AG04450 (cell line): ENCODE results near the gene DNAI1. TPM values are rescaled to one million over a fixed set of nuclear protein-coding genes. Genes with fewer than 3 reads are reported as not detected.

Experiments
- CTCF ChIA-PET: fragments of 300-600, 350-600 bp; formaldehyde crosslinking; extraction: SDS; loops from one replicate; lab custom pipeline; 2022; ENCODE audit warnings: antibody characterized with exemption, inconsistent platforms; lab: Charles Lee
- POLR2A ChIA-PET: fragments of 350-600 bp; formaldehyde crosslinking; extraction: SDS; loops from one replicate; lab custom pipeline; 2021; ENCODE audit warnings: antibody characterized with exemption, inconsistent platforms; lab: Yijun Ruan, JAX
- DNase-seq: peaks from one replicate; pipeline ENCODE4 v3.0.0-alpha.2; 2011; ENCODE audit warnings: low read depth, low spot score
- H3K27ac ChIP-seq: one replicate; pipeline ENCODE4 v1.5.1; 2012; ENCODE audit warnings: low read depth, low read length, control low read depth
- H3K27me3 ChIP-seq: one replicate; pipeline ENCODE4 v1.6.0; 2012; ENCODE audit warnings: low read length; ENCODE audit not compliant: control insufficient read depth, insufficient read depth
- H3K4me3 ChIP-seq: 2 replicates; pipeline ENCODE4 v1.5.1; 2011; ENCODE audit warnings: mild to moderate bottlenecking, low read depth, low read length, control low read depth
- H3K9me3 ChIP-seq: 2 replicates; pipeline ENCODE4 v1.5.1; 2012; ENCODE audit warnings: low read length; ENCODE audit not compliant: control insufficient read depth, insufficient read depth
- polyA plus RNA-seq: library from polyadenylated mRNA; depleted of rRNA; stranded (reverse); fragments of >200 nt; gene quantifications from 2 replicates; pipeline ENCODE4 v1.2.3, GENCODE V29; 2011
- TF ChIP-seq, protein P1 (sequence below): IDR thresholded peaks from 2 replicates; pipeline ENCODE4 v1.5.1; 2011; ENCODE audit warnings: low read depth, low read length, control low read depth, inconsistent platforms

DNAI1 gene
- polyA plus RNA-seq, 1 experiment, result not detected

DNA sequence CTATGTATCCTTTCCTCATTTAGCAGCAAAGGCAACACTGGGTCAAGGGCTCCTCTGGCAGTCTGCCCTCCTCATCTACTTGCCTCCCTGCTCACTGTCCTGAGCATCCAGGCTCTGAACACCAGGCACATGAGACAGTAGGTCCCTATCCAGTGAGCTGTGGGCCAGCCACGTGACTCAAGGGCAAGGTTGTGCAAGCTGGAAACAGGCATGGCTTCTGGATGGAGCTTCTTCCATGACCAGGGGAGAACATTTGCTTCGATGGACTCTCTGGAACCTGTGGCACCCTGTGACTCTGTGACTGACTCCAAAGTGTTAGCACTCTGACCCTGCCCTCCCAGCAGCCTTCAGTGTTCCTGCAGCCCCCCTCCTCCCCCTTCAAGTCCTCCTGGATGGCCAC is 33.0 kb downstream of the DNAI1 start:
- DNase-seq, result no peak
- H3K9me3 ChIP-seq, result no peaks in the 10 kb centered on the region
- CTCF ChIA-PET, result no interaction called here
- peaks cover 22% of the 10 kb centered on the region for H3K27me3 ChIP-seq
- TF ChIP-seq, protein P1, sequence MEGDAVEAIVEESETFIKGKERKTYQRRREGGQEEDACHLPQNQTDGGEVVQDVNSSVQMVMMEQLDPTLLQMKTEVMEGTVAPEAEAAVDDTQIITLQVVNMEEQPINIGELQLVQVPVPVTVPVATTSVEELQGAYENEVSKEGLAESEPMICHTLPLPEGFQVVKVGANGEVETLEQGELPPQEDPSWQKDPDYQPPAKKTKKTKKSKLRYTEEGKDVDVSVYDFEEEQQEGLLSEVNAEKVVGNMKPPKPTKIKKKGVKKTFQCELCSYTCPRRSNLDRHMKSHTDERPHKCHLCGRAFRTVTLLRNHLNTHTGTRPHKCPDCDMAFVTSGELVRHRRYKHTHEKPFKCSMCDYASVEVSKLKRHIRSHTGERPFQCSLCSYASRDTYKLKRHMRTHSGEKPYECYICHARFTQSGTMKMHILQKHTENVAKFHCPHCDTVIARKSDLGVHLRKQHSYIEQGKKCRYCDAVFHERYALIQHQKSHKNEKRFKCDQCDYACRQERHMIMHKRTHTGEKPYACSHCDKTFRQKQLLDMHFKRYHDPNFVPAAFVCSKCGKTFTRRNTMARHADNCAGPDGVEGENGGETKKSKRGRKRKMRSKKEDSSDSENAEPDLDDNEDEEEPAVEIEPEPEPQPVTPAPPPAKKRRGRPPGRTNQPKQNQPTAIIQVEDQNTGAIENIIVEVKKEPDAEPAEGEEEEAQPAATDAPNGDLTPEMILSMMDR, result no peak
- no peak overlapping the region for H3K27ac ChIP-seq
- H3K4me3 ChIP-seq, result no peak overlapping the region
- POLR2A ChIA-PET, result no interaction called here

- Histone ChIP-seq H3K27me3 (peaks cover 22% of the 10 kb centered on the region), H3K4me3 (no peak overlapping the region), H3K27ac (no peak overlapping the region), H3K9me3 (no peaks in the 10 kb centered on the region)
- ChIA-PET CTCF (no interaction called here), POLR2A (no interaction called here)
- DNase-seq, result no peak
- TF ChIP-seq, protein P1, result no peak
Measured at GRCh38 chr9:34492051-34492450, 33.4 kb downstream of the DNAI1 start.

GRCh38 chr9:34493972-34494535 is 35.4 kb downstream of the DNAI1 start:
- ChIA-PET CTCF (interaction anchor here (0.9 kb wide), 1 partner anchor 98 kb away, joined by 3 read pairs; no protein-coding TSS in a partner anchor), POLR2A (no interaction called here)
- H3K4me3 ChIP-seq, result no peak overlapping the region
- TF ChIP-seq, protein P1, result no peak
- no peaks in the 10 kb centered on the region for H3K9me3 ChIP-seq
- DNase-seq, result no peak
- no peak overlapping the region for H3K27ac ChIP-seq
- peaks cover 21% of the 10 kb centered on the region for H3K27me3 ChIP-seq

GRCh38 chr9:34496149-34496712 is 37.6 kb downstream of the DNAI1 start:
- H3K4me3 ChIP-seq, result no peak overlapping the region
- H3K9me3 ChIP-seq, result no peaks in the 10 kb centered on the region
- peaks cover 20% of the 10 kb centered on the region for H3K27me3 ChIP-seq
- TF ChIP-seq, protein P1, result no peak
- CTCF ChIA-PET, result interaction anchor here (1.7 to 9.5 kb wide), 2 partner anchors 92 to 95 kb away, joined by 4 to 139 read pairs; no protein-coding TSS in a partner anchor
- POLR2A ChIA-PET, result no interaction called here
- H3K27ac ChIP-seq, result no peak overlapping the region
- no peak for DNase-seq

DNA sequence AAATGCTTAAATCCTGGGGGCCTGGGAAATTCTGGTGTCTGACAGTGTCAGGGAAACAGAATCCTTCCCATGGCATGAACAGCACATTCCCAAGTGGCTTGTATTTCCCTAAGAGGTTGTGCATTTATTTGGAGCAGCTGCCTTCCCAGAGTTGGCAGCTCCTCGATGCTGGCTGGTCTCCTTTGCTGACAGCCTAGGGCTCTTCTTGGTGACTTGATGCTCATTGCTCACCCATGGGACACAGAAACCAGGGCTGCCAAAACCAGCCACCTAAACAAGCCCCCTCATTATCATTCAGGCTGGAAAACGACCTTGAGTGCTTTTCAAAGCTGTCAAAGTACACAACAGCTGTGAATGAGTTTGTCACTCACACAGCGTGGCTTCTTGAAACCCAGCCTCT is 39.9 kb downstream of the DNAI1 start:
- no peak overlapping the region for H3K4me3 ChIP-seq
- no peak overlapping the region for H3K27ac ChIP-seq
- H3K27me3 ChIP-seq, result peaks cover 30% of the 10 kb centered on the region
- TF ChIP-seq, protein P1, result no peak
- CTCF ChIA-PET, result interaction anchor here (9.5 kb wide), 1 partner anchor 95 kb away, joined by 139 read pairs; no protein-coding TSS in a partner anchor
- no peak for DNase-seq
- POLR2A ChIA-PET, result no interaction called here
- no peaks in the 10 kb centered on the region for H3K9me3 ChIP-seq
